Stimulated activated CD4-positive, alpha-beta T cell treated with anti-CD3 and anti-CD28 coated beads, Interleukin-1b, Interleukin-23, amount 100 ng/mL, for 4 hours (primary cell): ENCODE results near the gene FGF4.

ENCODE experiments used
- DNase-seq, 2 donors: peaks; one replicate each; pipeline ENCODE4 v3.0.0-alpha.2; 2020; ENCODE audit warnings: low read depth in 2 of 2

The FGF4 gene

DNA sequence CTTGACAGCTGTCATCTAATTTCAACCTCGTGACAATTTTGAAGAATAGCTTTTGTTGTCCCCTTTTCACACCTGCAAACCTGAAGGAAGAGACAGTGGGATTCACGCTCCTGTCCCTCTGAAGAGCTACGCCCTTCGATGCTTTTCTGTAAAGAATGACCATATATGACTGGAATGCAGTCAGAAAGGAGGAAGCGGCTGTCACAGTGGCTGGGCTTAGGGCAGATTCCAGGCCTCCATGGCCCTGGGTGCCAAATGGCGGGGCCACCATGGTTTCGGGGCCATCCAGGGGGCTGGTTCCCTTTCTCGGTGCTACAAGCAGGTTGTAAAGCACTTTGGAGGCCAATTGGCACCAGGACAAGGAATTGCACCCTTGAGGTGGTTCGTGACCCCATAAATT is 49.1 kb downstream of the FGF4 start:
- DNase-seq = no peak

DNA sequence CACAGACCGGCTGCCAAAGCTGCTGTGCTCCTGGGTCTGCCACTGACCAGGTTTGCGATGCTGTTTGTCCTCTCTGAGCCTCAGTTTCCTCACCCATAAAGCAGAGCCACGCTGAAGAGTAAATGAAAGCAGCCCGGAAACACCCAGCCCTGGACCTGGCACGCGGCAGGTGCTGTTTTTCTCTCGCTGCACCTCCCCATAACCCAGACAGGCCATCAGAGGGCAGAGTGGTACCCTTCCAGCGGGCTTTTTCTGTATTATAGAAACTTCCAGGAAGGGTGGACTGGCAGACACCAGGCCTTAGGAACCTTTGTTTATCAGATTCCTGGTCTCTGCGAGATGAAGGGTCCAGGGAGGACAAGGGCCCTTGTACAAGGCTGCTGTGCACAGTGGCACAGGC is 53.4 kb downstream of the FGF4 start:
- DNase-seq = no peak

DNA sequence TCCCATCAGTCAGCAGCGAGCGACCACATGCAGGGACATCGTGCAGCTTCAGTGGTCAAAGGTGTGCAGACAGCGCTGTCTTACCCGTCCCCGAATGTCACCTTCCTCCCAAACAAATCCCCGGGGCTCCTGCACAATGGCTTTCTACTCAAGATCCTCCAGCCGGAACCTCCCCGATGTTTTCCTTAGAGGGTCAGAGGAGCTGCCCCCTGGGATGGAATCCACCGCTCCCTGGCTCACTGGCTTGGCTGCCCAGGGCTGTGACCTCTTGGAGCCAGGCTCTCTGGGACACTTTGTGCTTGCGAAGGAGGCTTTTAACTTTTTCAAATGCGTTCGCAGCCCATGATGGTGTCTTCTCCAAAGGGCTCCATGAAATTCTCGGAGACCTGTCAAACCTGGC is 54.0 kb downstream of the FGF4 start:
- DNase-seq = no peak
